Kidney epithelial cell (primary cell): ENCODE results near the gene RNPEPL1. TPM values are rescaled to one million over a fixed set of nuclear protein-coding genes. Genes with fewer than 3 reads are reported as not detected.

Experiments
- DNase-seq: peaks from one replicate; pipeline ENCODE4 v3.0.0-alpha.2; 2010; ENCODE audit warnings: low read depth
- H3K27me3 ChIP-seq: 2 replicates; pipeline ENCODE4 v1.6.0; 2011; ENCODE audit warnings: low read length; ENCODE audit not compliant: control insufficient read depth, insufficient read depth
- H3K36me3 ChIP-seq: 2 replicates; pipeline ENCODE4 v1.5.1; 2011; ENCODE audit warnings: low read length; ENCODE audit not compliant: control insufficient read depth, insufficient read depth
- H3K4me3 ChIP-seq: 2 replicates; pipeline ENCODE4 v1.5.1; 2011; ENCODE audit warnings: low read depth, mild to moderate bottlenecking, control low read depth, low read length
- CTCF ChIP-seq: IDR thresholded peaks from 2 replicates; pipeline ENCODE4 v1.5.1; 2011; ENCODE audit warnings: mild to moderate bottlenecking, moderate library complexity, low read length, control low read depth, inconsistent platforms; ENCODE audit not compliant: insufficient read depth, poor library complexity, severe bottlenecking
- total RNA-seq: library from RNA; depleted of rRNA; stranded (reverse); fragments of >200 nt; gene quantifications from 2 replicates; pipeline ENCODE4 v1.2.3, GENCODE V29; 2015

Gene RNPEPL1
- total RNA-seq, 1 donor from 2014 or later, result 91.3 TPM

- DNase-seq, result peak; percentile 71
- no peak for TF ChIP-seq CTCF
These were observed 18.1 kb downstream of the RNPEPL1 start, which contains the start of gene CAPN10 for GRCh38 chr2:240586198-240586918. Gene CAPN10 (plus strand): TSS chr2:240586734. CDS start chr2:240586912, 178 bp downstream.

GRCh38 chr2:240586919-240587800, 18.9 kb downstream of the RNPEPL1 start:
- DNase-seq, result no peak
- Histone ChIP-seq H3K36me3 (no peaks in the 10 kb centered on the region), H3K4me3 (peak overlapping the region; percentile 71), H3K27me3 (no peaks in the 10 kb centered on the region)
- no peak for TF ChIP-seq CTCF

More at GRCh38 chr2:240586198-240586918, 18.1 kb downstream of the RNPEPL1 start, which contains the start of gene CAPN10:
- peak within 1 kb of the TSS; percentile 71 for H3K4me3 ChIP-seq
- H3K27me3 ChIP-seq, result no peaks in the 10 kb centered on the region
- no peaks in the 10 kb centered on the region for H3K36me3 ChIP-seq

- no peak for TF ChIP-seq CTCF
- no peak for DNase-seq
- H3K27me3 ChIP-seq, result no peaks in the 10 kb centered on the region
- H3K4me3 ChIP-seq, result no peak overlapping the region
- no peaks in the 10 kb centered on the region for H3K36me3 ChIP-seq
These were observed 19.8 kb downstream of the RNPEPL1 start for GRCh38 chr2:240588006-240588655.

- no peaks in the 10 kb centered on the region for H3K36me3 ChIP-seq
- no peak overlapping the region for H3K4me3 ChIP-seq
- no peak for TF ChIP-seq CTCF
- H3K27me3 ChIP-seq, result no peaks in the 10 kb centered on the region
- no peak for DNase-seq
These were observed 20.4 kb downstream of the RNPEPL1 start for GRCh38 chr2:240588669-240589068.

GRCh38 chr2:240589375-240589774, 21.1 kb downstream of the RNPEPL1 start:
- no peak for DNase-seq
- Histone ChIP-seq H3K36me3 (no peaks in the 10 kb centered on the region), H3K4me3 (no peak overlapping the region), H3K27me3 (no peaks in the 10 kb centered on the region)
- TF ChIP-seq CTCF, result no peak
